HG03060 (cell line): Measurements from ENCODE around the gene GULP1.

Experiments
- ATAC-seq: cut with Tn5 transposase; IDR thresholded peaks from one replicate; pipeline ENCODE4 v1.9.1; 2021; ENCODE audit warnings: low read depth, moderate number of reproducible peaks; ENCODE audit not compliant: unreplicated experiment

Gene GULP1

DNA sequence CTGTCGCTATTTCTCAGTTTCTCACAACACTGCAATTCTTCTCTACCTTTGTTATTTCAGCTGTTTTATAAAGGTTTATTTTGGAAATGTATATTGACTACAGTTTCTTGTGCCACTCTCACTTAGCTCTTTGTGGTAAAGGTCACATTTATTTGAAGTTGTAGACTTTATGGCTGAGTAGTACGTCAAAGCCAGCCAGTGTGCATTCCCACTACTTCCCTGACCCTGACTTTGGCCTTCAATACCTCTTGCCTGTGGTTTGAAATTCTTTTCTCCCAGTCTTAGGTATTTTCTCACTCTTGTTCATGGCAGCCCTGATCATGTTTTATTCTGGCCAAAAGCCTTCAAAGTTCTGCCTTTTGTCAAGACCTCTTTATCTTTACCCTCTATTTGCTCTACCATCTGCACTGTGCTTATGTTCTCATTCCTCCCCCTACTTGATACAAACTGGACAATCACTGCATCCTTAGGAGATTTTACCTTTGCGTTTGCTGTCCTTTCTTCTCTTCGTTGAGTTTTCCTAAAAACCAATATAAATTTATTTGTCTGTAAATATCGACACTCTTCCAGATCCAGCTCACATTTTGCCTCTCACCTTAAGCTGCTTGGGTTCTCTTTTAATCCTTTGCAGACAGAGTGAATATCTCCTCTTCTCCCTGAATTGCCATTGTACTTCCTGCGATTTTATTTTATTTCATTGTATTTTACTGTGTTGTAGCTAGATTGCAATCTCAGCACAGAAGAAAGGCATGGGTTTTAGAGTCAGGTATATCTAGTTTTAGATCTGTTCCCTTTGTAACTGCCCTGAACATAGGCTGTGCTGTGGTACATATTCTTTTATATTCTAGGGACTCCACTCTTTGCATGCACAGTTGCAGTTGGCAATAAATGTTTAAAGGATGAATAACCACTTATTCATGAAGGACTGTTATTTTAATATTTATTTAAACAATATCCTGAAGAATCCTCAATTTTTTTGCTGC, 31.2 kb downstream of the GULP1 start:
- ATAC-seq, result no peak

DNA sequence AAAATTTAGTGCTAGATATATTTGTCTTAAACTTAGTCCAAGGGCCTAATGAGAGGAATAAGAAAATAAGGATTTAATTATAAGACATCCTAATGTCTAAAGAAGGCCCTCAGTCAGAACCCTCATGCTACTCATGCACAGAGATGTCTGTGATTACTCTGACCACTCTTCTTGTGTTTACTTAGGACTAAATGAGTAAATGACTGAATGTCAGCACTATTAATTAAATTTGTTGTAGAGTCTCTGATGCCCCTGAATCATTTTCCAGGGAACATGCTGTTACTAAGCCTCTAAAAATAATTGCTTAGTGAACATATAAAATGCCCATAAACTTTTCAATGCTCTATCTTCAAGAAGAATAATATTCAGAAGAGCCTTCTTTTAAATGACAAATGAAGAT, 32.4 kb downstream of the GULP1 start:
- ATAC-seq, result no peak

- no peak for ATAC-seq
Observed at GRCh38 chr2:188326290-188326668, 34.6 kb downstream of the GULP1 start.

DNA sequence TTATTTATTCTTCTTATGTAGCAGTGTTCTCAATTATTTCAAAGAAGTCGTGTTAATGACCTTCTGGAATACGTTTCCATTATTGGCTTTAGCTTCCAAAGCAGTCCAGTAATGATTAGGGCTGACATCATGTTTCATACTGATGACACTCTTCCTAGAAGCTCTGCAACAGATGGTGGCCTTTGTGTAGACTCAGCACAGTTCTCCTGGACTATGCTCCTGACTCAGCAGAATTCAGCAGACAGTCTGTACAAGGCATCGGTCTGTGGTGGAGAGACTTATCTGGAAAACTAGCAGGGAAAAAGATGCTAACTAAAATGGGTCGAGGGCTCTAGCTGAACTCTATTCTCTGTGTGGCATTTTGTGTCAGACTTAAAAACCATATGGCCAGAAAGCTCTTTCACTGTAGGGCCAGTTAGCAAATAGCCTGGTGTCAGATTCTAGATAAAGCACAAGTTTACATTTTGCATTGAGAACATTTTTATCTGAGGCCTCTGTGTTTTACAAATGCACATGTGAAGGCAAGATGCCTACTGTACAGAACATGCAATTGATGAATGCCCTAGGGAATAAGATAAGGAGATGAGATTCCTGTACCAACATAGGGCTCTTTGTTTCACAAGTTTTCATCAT, 35.1 kb downstream of the GULP1 start:
- no peak for ATAC-seq

DNA sequence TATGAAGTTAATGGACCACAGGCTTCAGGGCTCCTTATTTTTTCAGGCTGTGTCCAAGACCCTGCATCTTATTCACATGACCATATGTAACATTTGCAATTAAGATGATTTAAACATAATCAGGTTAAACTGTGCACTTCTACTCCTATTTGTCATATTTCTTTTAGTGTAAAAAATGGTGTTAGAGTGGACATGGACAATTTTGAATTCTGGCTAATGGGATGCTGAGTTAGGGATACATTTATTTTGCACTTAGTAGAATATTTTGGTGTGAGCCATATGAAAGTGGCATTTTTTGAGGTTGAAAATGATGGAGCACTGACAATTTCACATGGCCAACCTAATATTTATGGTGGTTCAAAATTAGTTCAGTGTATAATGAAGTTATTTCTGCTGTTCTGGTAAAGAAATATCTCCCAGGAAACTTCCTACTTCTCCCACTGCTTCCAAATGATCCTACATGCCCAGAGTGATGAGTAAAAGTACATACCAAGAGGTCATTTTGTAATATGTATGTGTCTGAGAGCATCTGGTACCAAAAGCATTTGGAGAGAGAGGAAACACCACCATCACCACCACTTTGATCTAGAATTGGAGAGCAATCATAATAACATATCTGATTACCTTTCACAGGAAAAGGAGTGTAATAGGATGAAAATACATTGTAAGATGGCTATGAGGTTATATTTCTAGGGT, 36.0 kb downstream of the GULP1 start:
- ATAC-seq, result no peak

DNA sequence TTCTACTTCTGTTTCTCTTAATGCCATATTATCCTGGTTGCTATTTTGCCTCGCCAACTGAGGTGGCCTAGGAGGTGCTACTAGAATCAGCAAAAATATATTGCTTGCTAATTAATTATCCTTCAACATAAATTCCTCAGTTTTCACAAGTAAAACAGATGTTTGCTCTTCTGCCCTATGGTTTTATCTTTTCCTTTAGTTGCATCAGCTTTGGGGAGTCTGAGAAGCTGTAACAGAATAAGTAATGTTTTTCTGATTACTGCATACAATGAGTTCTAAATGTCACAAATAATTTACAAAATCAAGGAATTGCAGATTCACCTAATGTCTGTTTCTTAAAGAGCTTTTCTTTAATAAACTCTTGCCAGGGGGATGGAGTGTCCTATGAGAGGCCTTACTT, 36.7 kb downstream of the GULP1 start:
- no peak for ATAC-seq

DNA sequence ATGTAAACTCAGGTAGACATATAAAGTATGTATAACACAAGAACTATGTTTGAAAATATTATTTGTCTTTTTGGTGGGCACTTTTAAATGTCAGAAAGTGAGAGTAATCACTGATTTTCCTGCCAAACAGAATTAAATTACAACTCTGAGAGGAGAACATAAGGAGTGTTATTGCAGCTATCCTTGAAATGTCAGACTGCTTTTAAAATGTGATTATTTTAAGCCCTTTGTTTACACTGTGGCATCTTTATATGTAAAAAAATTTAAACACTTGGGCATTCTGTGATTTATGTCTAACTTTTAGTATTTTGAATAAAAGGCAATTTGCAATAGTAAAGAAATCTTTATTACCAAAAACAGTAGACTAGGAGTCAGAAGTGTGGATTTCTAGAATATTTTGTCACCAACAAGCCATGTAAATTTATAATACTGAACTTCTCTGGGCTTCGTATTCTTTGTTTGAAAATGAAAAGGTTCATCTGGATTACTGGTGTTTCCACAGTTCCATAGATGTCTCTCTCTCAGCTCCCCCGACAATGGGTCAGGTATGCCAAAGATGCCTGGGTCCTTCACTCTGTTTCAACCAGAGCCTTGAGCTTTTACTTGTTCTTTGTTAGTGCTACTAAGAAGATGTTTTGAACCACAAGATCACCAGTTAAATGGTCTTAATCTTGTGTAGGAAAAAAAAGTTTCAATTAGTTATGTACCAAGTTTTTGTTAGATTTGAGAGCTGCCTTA, 38.8 kb downstream of the GULP1 start:
- no peak for ATAC-seq

GRCh38 chr2:188332619-188333018, 40.9 kb downstream of the GULP1 start:
- ATAC-seq, result no peak

GRCh38 chr2:188333751-188334524, 42.3 kb downstream of the GULP1 start:
- no peak for ATAC-seq

GRCh38 chr2:188338463-188338862, 46.8 kb downstream of the GULP1 start:
- no peak for ATAC-seq

GRCh38 chr2:188340257-188340656, 48.6 kb downstream of the GULP1 start:
- no peak for ATAC-seq

GRCh38 chr2:188345020-188345419, 53.3 kb downstream of the GULP1 start:
- ATAC-seq, result no peak

DNA sequence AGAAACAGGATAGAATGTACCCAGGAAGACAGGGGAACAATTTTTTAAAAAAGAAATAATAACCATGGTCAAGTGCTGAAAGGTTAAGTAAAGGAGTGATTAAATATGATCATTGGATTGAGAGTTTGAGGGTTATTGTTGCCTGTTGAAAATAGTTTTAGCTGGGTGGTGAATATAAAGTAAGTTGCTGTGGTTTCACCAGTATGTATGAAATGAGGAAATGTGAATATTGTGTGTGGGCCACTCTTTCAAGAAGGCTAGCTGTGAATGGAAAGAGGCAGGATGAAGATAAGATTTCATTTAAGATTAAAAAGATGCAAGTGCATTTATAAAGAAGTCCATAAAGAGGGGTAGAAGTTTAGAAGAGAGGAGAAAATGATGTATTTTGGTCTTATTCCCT, 53.8 kb downstream of the GULP1 start:
- no peak for ATAC-seq

DNA sequence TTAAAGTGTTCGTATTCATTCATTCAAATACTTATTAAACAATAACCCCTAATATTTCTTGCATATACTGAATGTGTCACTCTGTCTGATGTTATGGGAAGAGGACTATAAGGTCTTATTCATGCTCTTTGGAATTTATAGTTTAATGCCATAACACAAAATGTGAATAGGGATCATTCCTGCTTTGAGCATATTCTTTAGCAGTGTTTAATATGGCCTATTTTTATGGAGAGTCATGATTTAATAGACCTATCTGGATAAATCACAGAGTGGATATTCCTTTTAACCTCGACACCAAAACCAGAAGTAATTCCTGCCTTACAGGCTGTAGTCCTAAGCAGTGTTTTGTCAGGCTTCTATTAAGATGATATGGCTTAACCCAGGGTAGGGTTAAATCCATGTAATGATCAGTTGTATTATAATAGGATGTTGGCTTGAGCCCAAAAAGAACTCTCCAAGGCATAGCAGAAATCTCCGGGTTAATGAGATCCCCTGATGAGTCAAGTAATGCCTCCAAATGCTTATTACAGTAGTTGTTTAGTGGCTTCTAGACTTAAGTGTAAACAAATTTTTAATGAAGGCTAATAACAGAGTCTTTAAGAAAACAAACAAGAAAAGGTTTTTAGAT, 54.3 kb downstream of the GULP1 start:
- ATAC-seq, result no peak

- ATAC-seq, result no peak
Observed at GRCh38 chr2:188349019-188349418, 57.3 kb downstream of the GULP1 start.

- no peak for ATAC-seq
Observed at GRCh38 chr2:188353282-188353681, 61.6 kb downstream of the GULP1 start.

DNA sequence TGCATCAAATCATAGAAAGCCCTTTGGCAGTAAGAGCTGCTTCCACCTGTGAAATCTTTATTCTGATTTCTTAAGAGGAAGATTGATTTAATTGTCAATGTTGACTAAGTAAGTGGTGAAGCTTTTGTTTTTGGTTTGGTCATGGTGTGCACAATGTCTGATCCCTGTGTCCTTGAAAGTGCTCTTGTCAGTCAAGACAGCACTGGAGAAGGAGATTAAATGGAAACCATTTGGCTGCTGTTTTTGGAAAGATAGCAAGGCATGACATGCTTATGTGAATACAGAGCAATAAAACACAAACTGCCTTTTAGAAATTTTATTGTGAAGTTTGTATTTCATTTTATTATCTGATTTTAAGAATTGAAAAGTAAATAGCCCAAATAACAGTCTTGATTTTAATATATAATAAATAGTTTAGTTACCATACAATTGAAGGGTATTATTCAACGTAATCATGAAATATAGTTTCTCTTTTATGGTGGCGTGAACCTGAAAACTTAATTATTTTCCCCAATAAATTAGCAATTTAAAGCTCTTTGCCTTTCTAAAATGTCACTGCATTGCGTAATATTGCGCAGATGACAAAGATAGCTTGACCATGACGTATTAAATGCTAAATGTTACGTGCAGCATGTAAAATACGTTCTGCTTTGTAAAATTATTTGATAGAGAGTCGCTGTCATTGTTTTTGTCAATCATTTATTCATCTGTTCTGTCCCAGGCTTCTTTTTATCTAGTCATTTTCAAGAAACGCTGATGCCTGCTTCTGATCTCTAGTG, 69.0 kb downstream of the GULP1 start:
- ATAC-seq, result no peak

- no peak for ATAC-seq
Observed at GRCh38 chr2:188364033-188364630, 72.5 kb downstream of the GULP1 start.
